SHP77 treated with DMSO at 0.1 percent for 48 hours (cell line): ENCODE data around the gene KPNA6.
"Not testable (repeated sequence)": the region's sequence is repeated elsewhere in the genome, so short reads cannot be mapped to it uniquely, and the experiment has no call there.

Experiments
- DNase-seq: peaks from one replicate; lab custom pipeline; 2025; lab: John Stamatoyannopoulos, UW

The KPNA6 gene

DNA sequence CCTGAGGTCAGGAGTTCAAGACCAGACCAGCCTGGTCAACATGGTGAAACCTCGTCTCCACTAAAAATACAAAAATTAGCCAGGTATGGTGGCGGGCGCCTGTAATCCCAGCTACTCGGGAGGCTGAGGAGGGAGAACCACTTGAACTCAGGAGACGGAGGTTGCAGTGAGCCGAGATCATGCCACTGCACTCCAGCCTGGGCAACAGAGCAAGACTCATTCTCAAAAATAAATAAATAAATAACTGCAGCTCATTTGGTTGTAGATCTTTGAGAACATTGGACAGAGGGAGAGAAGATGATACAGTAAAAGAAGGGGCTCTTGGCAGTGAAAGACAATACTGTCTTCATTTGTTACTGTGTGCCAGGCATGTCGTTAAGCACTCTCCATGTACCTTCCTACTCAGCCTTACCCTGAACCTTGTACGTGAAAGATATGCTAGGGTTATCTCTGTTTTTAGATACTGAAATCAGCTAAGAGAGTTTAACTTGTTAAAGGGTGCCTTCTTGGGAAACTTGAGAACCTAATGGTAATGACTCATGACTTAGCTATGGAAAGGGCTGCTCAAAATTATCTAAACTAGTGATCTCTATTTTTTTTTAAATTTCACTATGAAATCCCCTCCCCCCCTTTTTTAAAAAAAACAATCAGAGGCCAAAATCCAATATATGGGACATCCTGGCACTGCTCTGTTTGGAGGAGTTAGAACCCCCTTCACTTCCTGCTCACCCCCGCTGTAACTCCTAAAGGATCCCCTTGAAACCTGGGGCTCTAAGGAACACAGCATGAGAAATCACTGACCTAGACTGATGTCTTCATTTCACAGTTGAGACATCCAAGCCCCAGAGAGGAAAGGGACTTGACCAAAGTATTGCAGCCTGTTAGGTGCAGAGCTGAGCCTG, 6.8 kb upstream of the KPNA6 start:
- DNase-seq: no peak

DNA sequence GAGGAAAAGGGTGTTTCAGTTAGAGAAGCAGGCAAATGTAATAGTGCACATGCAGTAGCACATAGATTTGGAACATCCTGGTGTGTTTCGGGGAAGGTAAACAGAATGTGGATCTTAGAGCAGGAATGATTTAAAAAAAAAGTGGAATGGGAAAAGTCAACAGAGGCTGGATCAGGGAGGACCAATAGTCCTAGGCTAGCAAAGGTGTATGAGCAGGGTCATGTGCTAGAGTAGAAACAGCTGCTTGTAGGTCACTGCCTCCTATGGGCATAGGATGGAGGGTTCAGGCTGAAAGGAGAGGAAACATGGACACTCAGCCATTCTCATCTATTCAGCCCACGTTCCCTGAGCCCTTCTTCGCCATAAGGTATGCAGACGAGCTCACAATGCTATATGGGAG, 3.7 kb upstream of the KPNA6 start:
- no peak for DNase-seq

DNA sequence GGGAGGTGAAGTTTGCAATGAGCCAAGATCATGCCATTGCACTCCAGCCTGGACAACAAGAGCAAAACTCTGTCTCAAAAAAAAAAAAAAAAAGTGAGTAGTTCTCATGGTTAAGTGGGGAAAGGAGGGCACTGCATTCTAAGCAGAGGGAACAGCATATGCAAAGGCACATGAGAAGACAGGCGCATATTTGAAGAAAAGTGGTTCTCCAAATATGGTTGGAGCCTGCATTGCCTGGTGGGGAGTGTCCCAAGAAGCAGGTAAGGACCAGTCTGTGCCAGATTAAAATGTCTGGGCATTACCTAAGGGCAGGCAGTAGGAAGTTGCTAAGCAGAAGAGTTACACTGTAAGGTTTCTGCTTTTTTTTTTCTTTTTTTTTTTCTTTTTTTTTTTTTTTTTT, 2.5 kb upstream of the KPNA6 start:
- DNase-seq: no peak

DNA sequence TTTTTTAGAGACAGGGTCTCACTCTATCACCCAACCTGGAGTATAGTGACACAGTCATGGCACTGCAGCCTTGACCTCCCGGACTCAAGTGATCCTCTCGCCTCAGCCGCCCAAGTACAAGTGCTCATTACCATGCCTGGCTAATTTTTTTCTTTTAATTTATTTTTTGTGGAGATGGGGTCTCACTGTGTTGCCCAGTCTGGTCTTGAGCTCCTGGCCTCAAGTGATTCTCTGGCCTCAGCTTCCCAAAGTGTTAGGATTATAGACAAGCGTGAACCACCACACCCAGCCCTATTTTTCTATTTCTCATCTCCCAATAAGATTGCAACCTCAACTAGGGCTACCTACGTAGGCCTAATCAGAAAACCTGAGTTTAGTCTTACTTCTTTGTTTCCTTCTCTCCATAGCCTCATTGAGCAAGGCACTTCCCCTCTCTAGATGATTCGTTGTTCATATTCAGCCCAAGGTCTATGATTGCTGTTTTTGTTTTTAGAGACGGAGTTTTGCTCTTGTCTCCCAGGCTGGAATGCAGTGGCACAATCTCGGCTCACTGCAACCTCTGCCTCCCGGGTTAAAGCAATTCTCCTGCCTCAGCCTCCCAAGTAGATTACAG, 1.1 kb upstream of the KPNA6 start:
- DNase-seq: no peak

DNA sequence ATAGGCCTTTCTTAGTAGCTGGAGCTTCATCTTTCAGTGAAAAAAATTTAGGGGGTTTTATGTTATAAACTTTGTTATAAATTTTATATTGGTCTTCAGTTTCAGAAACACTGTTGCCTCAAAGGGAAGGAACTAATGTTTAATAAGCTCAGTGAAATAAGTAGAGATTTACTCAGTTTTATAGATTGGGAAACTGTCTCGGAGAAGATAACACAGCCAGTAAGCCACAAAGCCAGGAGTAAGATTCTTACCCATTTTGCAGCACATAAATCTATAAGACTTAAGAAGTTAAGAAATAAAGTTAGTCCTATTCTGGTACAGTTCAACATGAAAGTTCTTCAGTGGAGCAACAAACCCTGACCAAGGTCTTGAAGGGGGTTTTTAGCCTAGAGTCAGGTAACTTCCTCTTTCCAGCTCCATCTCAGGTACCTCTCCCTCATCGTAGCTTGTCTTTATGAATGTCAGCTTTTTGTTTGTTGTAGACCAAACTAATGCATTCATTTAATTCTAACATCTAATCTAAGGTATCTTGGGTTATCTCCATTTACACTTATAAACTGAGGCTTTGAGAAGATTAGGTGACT, 3.3 kb downstream of the KPNA6 start:
- DNase-seq: no peak

DNA sequence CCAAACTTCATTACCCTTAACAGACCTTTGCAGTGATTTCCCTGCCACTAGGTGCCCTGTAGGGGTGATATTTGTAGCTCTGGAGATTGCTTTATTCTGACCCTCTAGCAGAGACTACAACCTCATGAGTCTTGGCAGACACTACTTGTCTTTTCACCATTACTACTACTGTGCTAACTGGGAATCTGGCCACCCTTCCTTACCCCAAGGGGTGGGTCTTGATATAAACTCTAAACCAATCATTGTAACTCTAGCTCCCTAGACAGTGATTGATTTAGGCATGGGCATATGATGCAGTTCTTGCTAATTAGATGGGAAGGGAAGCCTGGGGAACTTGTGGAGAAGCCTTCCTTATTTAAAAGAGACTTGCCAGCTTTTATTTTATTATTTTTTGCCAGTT, 3.9 kb downstream of the KPNA6 start:
- no peak for DNase-seq

DNA sequence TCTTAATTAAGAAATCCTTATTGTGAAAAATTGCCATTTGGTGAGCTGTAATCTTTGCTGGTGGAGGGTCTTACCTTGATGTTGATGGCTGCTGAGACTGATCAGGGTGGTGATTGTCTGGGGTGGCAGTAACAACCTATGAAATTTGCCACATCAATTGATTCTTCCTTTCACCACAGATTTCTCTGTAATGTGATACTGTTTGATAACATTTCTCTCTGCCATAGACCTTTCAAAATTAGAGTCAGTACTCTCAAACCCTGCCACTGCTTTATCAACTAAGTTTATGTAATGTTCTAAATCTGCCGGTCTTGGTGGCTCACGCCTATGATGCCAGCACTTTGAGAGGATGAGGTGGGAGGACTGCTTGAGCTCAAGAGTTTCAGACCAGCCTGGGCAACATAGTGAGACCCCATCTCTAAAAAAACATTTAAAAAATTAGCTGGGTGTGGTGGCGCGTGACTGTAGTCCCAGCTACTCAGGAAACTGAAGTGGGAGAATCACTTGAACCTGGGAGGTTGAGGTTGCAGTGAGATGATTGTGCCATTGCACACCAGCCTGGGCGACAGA, 5.0 kb downstream of the KPNA6 start:
- no peak for DNase-seq

DNA sequence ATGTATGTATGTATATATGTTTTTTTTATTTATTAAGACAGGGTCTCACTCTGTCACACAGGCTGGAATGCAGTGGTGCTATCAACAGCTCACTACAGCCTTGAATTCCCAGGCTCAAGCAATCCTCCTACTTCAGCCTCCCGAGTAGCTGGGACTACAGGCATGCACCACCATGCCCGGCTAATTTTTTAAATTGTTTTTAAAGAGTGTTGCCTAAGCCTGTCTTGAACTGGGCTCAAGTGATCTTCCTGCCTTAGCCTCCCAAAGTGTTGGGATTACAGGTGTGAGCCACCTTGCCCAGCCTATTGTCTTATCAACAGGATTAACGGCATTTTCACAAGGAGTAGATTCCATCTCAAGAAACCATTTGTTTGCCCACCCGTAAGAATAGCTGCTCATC, 5.6 kb downstream of the KPNA6 start:
- DNase-seq: not testable (repeated sequence)

DNA sequence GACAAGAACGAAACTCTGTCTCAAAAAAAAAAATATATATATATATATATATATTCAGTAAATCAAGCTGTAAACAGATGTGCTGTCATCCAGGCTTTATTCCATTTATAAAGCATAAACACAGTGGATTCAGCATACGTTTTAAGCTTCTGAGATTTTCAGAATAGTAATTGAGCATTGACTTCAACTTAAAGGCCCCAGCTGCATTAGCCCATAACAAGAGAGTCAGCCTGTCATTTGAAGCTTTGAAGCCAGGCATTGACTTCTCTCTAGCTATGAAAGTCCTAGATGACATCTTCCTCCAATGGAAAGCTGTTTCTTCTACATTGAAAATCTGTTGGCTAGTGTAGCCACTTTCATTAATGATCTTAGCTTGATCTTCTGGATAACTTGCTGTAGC, 6.6 kb downstream of the KPNA6 start:
- DNase-seq: no peak

DNA sequence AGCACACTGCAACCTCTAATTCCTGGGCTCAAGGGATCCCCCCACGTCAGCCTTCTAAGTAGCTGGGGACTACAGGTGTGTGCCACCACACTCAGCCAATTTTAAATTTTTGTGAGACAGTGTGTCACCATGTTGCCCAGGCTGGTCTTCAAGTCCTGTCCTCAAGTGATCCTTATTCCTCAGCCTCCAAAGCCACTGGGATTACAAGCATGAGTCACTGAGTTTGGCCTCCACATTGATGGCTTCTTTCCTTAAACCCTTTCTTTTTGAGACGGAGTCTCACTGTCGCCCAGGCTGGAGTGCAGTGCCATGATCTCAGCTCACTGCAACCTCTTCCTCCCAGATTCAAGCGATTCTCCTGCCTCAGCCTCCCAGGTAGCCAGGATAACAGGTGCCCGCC, 7.6 kb downstream of the KPNA6 start:
- no peak for DNase-seq

DNA sequence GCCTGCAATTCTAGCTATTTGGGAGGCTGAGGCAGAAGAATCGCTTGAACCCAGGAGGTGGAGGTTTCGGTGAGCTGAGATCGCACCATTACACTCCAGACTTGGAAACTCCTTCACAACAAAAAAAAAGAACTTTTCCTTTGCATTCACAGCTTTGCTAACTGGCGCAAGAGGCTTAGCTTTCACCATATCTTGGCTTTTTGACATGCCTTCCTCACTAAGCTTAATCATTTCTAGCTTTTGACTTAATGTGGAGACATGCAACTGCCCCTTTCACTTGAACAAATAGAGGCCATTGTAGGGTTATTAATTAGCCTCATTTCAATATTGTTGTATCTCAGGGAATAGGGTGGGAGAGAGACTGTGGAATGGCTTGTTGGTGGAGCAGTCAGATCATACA, 8.7 kb downstream of the KPNA6 start:
- no peak for DNase-seq

DNA sequence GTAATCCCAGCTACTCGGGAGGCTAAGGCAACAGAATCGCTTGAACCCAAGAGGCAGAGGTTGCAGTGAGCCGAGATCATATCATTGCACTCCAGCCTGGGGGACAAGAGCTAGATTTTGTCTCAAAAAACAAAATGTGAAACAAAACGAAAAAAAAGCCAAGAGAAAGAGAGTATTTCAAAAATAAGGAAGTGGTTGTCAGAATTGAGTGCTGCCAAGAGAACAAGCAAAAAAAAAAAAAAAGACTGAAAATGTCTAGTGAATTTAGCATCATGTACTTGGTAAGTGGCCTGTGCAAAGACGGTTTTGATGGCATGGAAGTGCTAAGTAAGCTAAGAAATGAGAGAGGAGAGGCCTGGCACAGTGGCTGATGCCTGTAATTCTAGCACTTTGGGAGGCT, 14.3 kb downstream of the KPNA6 start:
- DNase-seq: no peak

DNA sequence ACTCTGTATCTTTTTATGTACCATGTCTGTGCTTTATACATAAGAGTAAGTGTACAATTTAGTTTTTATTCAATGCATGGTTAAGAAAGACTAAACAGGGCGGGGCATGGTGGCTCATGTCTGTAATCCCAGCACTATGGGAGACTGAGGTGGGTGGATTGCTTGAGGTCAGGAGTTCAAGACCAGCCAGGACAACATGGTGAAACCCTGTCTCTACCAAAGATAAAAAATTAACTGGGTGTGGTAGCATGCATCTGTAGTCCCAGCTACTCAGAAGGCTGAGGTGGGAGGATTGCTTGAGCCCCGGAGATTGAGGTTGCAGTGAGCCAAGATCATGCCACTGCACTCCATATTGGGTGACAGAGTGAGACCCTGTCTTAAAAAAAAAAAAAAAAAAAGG, 15.5 kb downstream of the KPNA6 start:
- not testable (repeated sequence) for DNase-seq

DNA sequence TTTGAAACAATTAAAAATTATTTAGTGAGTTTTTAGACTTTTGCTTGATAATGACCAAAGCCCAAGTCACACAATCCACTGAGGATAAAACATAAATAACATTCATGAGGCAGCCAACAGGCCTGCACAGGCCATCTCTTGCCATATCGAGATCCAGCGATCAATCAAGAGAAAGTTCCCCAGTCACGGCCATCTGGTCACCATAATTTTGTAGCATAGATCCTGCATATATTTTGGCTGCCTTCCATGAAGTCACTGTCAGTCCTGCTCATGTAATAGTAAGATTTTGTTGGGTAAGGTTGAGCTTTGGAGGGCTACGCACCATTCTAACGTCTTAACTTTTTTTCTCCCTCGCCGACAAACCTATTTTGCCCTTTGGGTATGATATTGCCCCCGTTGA, 17.5 kb downstream of the KPNA6 start:
- no peak for DNase-seq

DNA sequence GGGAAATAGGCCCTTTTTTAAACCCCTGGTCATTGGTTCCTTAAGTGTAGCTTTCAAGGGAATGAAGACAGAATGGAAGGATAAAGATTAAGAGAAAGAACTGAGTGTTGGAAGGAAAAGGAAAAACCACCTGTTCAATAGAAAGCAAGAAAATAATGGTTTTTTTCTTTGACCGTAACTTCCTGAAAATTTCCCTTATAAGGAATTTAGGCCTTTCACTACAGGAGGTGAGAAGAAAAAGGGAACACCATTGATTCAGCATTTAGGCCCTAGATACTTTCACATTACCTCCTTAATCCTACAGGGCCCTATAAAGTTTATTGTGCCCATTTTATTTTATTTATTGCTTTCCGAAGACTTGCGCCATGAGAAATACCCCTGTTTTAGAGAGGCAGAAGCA, 18.9 kb downstream of the KPNA6 start:
- no peak for DNase-seq

DNA sequence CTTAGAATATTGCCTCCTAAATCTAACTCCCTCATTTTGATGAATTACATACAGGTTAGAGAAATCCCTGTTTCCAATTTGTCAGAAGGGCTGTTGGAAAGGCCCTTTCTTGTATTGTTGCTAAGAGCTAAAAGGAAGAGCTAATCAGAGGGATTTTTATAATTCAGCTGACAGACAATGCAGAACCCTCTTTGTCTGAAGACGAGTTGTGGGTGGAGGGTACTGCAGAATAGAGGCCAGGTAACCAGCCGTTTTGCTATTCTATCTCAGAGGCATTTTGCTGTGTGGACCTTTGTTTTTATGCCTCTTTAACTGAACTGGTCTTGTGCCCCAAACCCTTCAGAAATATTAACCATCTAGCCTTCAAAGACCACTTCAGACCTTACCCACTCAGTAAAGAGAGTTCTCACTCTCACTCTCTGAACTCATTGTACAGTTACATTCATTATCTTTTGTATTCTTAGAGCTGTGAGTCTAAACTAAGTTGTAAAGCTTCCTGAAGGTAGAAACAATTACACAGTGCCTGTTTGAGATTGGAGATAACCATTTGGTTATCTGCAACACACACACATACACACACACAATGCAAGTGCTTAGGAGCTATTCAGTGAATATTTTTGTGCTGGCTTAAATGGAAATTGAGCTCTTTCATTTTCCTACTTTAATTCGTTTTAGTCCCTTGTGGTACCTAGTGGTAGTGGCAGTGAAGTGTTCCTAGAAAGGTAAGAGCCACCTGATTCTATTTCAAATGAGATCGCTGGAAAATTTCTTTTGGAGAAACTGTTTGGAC, 19.7 kb downstream of the KPNA6 start:
- no peak for DNase-seq

DNA sequence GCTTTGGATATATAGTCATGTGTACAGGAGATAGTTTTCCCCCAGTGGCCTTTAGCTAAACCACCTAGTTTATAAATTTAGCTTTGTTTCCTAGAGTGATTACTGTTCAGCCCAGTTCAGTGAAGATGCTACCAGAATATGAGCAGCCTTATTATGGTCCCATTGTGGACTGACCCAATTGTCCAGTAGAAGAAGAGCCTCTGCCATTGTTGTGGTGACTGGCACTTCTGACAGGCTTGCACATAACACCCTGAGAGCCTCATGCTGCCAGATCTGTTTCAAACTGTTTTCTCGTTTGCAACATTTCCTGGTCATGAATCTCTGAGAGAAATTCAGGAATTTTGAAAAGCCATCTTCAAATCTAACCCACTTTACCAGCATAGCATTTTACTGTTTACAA, 20.6 kb downstream of the KPNA6 start:
- no peak for DNase-seq

DNA sequence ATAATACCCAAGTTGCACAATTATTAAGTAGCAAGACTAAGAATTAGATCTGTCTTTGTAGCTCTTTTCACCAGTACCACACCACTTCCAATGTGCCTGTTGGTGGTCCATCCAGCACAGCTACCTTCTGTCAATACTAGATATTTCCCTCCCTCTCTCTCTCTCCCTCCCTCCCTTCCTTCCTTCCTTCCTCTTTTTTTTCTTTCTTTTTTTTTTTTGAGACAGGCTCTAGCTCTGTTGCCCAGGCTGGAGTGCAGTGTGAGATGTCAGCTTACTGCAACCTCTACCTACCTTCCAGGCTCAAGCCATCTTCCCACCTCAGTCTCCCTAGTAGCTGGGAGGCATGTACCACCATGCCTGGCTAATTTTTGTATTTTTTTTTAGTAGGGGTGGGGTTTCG, 21.1 kb downstream of the KPNA6 start:
- no peak for DNase-seq

DNA sequence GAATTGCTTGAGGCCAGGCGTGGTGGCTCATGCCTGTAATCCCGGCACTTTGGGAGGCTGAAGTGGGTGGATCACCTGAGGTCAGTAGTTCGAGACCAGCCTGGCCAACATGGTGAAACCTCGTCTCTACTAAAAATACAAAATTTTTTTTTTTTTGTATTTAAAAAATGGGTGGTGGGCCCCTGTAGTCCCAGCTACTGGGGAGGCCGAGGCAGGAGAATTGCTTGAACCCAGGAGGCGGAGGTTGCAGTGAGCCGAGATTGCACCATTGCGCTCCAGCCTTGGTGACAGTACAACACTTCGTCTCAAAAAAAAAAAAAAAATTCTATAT, 26.1 kb downstream of the KPNA6 start:
- DNase-seq: not testable (repeated sequence)

DNA sequence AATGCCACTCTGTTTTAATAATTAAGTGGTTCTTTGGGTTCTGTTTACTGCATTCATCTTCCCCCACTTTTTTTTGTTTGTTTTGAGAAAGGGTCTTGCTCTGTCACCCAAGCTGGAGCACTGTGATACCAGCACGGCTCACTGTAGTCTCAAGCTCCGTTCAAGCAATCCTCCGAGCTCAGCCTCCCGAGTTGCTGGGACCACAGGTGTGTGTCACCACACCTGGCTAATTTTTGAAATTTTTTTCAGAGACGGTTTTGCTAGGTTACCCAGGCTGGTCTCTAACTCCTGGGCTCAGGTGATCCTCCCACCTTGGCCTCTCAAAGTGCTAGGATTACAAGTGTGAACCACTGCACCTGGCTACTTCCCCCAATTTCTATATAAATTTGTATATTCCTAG, 29.3 kb downstream of the KPNA6 start:
- DNase-seq: no peak

DNA sequence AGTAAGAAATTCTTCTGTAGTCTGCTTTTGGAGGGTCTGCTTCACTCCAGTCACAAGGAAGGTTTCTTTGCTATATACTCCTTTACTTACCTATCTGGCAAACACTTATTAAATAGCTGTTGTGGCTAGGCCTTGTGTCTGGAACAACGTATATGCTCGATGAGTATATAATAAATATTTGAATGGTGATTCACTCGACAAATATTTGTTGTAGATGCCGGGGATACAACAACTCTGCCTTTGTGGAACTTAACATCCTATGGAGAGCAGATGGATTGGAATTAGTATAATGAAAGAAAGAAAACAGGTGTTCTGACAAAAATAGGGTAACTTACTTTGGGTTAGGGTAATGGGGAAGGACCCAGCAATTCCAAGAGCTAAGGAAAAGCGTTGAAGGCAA, 31.1 kb downstream of the KPNA6 start:
- no peak for DNase-seq
